NB4 (cell line): ENCODE results near the gene KRT6C.
A peak's percentile ranks its signal among the peaks of the same experiment; 100 is the strongest.
"Not testable (repeated sequence)": the region's sequence is repeated elsewhere in the genome, so short reads cannot be mapped to it uniquely, and the experiment has no call there.

Source experiments
- DNase-seq: peaks from one replicate; pipeline ENCODE4 v3.0.0; 2010; ENCODE audit warnings: low read depth
- H3K4me3 ChIP-seq: one replicate; pipeline ENCODE4 v1.5.1; 2011; ENCODE audit warnings: mild to moderate bottlenecking, low read depth, low read length, moderate library complexity
- MAX ChIP-seq: IDR thresholded peaks from 2 replicates; pipeline ENCODE4 v1.6.1; 2011; ENCODE audit warnings: low read depth, low read length
- MYC ChIP-seq: IDR thresholded peaks from 2 replicates; pipeline ENCODE4 v1.6.1; 2011; ENCODE audit warnings: low read depth, low read length
- POLR2A ChIP-seq: IDR thresholded peaks from 2 replicates; pipeline ENCODE4 v1.6.1; 2011; ENCODE audit warnings: mild to moderate bottlenecking; ENCODE audit not compliant: insufficient read length; ENCODE audit errors: extremely low read depth
- TF ChIP-seq, protein P1 (sequence below): IDR thresholded peaks from one replicate; pipeline ENCODE4 v1.5.1; 2012; ENCODE audit warnings: low read depth, low read length

Gene KRT6C

DNA sequence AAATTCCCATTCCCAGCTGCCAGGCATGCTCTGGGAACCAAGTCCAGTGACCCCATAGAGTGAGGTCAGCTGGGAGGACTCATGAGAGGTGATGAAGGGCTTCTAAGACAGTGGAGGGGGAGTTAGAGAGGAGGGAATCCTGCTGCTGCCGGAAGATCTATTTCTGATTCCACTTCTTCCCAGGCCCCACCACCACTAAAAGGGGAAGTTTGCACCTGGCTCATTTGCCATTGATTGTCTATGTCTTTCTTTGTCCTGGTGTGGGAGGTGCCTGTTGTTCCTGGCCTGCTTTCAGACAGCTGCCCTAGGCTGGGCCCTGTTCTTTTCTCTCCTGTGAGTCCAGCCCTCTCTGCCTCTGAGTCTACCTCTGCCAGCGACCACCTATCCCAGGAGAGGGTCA is 22.4 kb upstream of the KRT6C start:
- TF ChIP-seq MYC (no peak), MAX (no peak), POLR2A (no peak)
- TF ChIP-seq, protein P1, sequence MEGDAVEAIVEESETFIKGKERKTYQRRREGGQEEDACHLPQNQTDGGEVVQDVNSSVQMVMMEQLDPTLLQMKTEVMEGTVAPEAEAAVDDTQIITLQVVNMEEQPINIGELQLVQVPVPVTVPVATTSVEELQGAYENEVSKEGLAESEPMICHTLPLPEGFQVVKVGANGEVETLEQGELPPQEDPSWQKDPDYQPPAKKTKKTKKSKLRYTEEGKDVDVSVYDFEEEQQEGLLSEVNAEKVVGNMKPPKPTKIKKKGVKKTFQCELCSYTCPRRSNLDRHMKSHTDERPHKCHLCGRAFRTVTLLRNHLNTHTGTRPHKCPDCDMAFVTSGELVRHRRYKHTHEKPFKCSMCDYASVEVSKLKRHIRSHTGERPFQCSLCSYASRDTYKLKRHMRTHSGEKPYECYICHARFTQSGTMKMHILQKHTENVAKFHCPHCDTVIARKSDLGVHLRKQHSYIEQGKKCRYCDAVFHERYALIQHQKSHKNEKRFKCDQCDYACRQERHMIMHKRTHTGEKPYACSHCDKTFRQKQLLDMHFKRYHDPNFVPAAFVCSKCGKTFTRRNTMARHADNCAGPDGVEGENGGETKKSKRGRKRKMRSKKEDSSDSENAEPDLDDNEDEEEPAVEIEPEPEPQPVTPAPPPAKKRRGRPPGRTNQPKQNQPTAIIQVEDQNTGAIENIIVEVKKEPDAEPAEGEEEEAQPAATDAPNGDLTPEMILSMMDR, result no peak
- DNase-seq, result no peak
- H3K4me3 ChIP-seq, result no peak overlapping the region

DNA sequence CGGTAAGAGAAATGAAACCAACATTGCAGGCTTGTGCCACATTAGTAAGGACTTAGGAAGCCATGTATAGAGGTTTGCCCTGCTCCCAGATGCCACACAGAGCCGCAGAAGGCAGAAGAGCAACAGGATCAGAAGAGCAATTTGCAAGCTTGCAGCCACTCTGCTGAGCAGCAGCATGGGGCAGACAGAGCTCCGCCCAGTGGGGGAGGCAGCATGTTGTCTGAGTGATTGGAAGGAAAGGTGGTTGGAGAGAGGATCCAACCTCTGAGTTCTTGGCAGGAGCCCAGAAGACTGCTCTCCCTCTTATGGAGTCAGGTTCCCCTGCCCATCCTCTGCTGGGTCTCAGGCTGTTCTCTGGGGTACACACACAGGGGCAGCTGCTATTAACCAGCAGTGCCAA is 21.8 kb upstream of the KRT6C start:
- peak; percentile 14 for DNase-seq
- no peak overlapping the region for H3K4me3 ChIP-seq
- no peak for TF ChIP-seq POLR2A
- TF ChIP-seq MYC, result no peak
- TF ChIP-seq, protein P1, result no peak
- no peak for TF ChIP-seq MAX

DNA sequence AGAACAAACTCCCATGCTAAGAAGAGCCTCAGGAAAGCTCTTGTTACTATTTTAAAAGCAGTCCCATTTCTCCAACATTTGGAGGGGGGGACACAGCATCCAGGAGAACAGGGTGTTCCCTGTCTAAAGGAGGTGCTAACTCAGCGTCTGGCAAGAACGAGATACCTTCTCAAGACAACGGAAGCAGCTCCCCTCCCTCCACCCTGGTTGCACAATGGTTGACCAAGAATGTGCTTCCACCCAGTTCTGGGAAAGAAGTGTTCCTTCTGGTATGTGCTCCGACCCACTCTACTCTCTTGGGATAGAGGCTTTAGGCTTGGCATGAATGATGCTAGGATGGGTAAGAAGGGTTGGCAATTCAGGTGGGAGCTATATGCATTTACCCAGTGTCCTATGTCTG is 20.9 kb upstream of the KRT6C start:
- TF ChIP-seq POLR2A, result no peak
- no peak for TF ChIP-seq MYC
- TF ChIP-seq, protein P1, result no peak
- no peak for TF ChIP-seq MAX
- no peak overlapping the region for H3K4me3 ChIP-seq
- DNase-seq, result peak; percentile 34

DNA sequence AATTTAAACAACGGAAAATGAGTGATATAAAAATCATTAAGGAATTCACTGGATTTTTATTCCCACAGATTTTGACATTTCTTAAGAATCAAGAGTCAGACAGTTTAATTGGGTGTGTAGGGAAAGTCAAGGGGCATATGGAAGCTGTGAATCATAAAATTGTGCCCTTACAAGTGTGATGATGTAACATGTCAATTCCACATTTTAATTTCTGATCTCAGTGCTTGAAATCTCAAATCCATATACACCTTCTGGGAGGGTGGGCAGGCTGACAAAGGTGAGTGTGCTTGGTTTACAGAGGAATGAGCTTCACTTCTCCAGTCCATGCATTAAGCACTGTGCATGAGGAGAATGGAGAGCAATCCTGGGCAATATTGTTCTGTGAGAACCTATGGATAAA is 20.5 kb upstream of the KRT6C start:
- DNase-seq, result no peak
- no peak overlapping the region for H3K4me3 ChIP-seq
- TF ChIP-seq POLR2A (no peak), MYC (no peak), MAX (no peak)
- TF ChIP-seq, protein P1, result no peak

GRCh38 chr12:52493172-52493571 is 19.6 kb upstream of the KRT6C start, which contains the start of gene KRT6A:
Gene KRT6A (minus strand): TSS chr12:52493257. CDS start chr12:52493188, 69 bp downstream.
- TF ChIP-seq POLR2A (no peak), MYC (no peak), MAX (no peak)
- TF ChIP-seq, protein P1, result no peak
- no peak within 1 kb of the TSS for H3K4me3 ChIP-seq

GRCh38 chr12:52492405-52492804 is 18.8 kb upstream of the KRT6C start:
- DNase-seq, H3K4me3 ChIP-seq: not testable (repeated sequence)

More at GRCh38 chr12:52493172-52493571, 19.6 kb upstream of the KRT6C start, which contains the start of gene KRT6A:
- DNase-seq, result no peak

DNA sequence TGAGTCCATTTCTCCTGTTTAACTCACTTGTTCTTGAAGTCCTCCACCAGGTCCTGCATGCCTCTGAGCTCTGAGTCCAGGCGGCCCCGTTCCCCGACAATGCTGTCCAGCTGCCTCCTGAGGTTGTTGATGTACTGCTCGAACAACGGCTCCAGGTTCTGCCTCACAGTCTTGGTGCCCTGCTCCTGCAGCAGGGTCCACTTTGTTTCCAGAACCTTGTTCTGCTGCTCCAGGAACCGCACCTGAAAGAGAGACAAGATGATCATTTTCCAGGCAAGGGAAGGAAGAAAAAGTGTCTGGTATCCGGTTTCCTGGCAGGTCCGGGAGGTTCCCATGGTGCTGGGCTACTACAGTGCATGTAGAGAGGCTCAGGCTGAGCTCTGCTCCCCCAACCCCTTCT is 17.9 kb upstream of the KRT6C start:
- not testable (repeated sequence) for DNase-seq, H3K4me3 ChIP-seq
